Measurements from ENCODE around the gene DMAP1.

GRCh38 chr1:44174630-44175029, 38.6 kb upstream of the DMAP1 start:
- TF ChIP-seq CTCF (IDR thresholded peaks at IDR 0.05) (no peak), POLR2A (IDR thresholded peaks at IDR 0.05) (no peak)
